ENCODE measurements around the gene ABCC8. TPM values are rescaled to one million over a fixed set of nuclear protein-coding genes. Genes with fewer than 3 reads are reported as not detected.
A peak's percentile ranks its signal among the peaks of the same experiment; 100 is the strongest.

ABCC8 gene
- total and polyA plus RNA-seq, 2 of the 8 experiments (the other 6 are each of a cell fraction or from before 2014, with no cell fraction given): 3.7 to 4.9 TPM

GRCh38 chr11:17387811-17388210 is 88.8 kb downstream of the ABCC8 start:
- no peak for FAIRE-seq
- H3K4me2 ChIP-seq (ENCODE audit: insufficient read depth in 1 of 2, low read depth in 2 of 2, low read length in 2 of 2): no peak overlapping the region; a peak in 1 of 4 replicates
- CTCF ChIA-PET (ENCODE audit: partially characterized antibody): interaction anchor here (0.7 to 38.8 kb wide), 9 partner anchors 8 to 184 kb away, joined by 3 to 1414 read pairs (median 5); partner anchors contain the start of gene ABCC8

More at GRCh38 chr11:17387811-17388210, 88.8 kb downstream of the ABCC8 start:
- Histone ChIP-seq H2BK5ac (ENCODE audit: low read depth, low read length) (0 out of 2 replicates have a peak overlapping the region, but pooled peaks have one; percentile 24), H3K23me2 (ENCODE audit: low read depth, low read length) (no peaks in the 10 kb centered on the region), H3K9ac (replicated peaks in 1 of 4; ENCODE audit: extremely low read depth in 1 of 4, low read depth in 3 of 4, low read length in 3 of 4) (no peak overlapping the region), H2AK5ac (ENCODE audit: low read depth, low read length) (peak overlapping the region; percentile 55), H2BK20ac (ENCODE audit: low read length) (no peak overlapping the region), H3K56ac (replicated peaks; ENCODE audit: insufficient read length, low read depth, low read length) (no peak overlapping the region), H3K14ac (ENCODE audit: insufficient read length) (no peak overlapping the region), H2BK120ac (replicated peaks; ENCODE audit: low read depth, low read length) (no peak overlapping the region), H3K4me1 (replicated peaks in 1 of 4; ENCODE audit: control insufficient read depth in 3 of 4, insufficient read depth in 4 of 4, low read length in 3 of 4) (peaks cover 0 to 12% (median 2%) of the 10 kb centered on the region in 4 experiments; a peak in 3 of 7 replicates), H3K9me3 (ENCODE audit: insufficient read depth in 2 of 2, low read depth in 1 of 2, low read length in 1 of 2) (no peaks in the 10 kb centered on the region), H3K23ac (ENCODE audit: insufficient read length) (no peak overlapping the region), H2AFZ (ENCODE audit: low read length) (no peak overlapping the region), H3K79me1 (ENCODE audit: low read depth, low read length) (no peaks in the 10 kb centered on the region; the same call in 1 of the 2 replicates), H3K18ac (ENCODE audit: extremely low read depth, low read length) (no peak overlapping the region), H4K5ac (ENCODE audit: insufficient read length, low read depth, low read length) (no peak overlapping the region), H3K27me3 (replicated peaks in 1 of 4; ENCODE audit: control insufficient read depth in 3 of 4, extremely low read depth in 1 of 4, insufficient read depth in 3 of 4, low read length in 3 of 4) (peaks cover 0 to 7% (median 0%) of the 10 kb centered on the region in 4 experiments; a peak in 4 of 7 replicates), H3K4ac (replicated peaks; ENCODE audit: insufficient read length, low read depth, low read length) (no peak overlapping the region), H2BK15ac (ENCODE audit: low read length) (no peak overlapping the region), H3K27ac (ENCODE audit: low read depth, low read length) (no peak overlapping the region), H4K20me1 (replicated peaks in 1 of 2; ENCODE audit: control insufficient read depth in 1 of 2, insufficient read depth in 2 of 2, low read length in 2 of 2) (peaks cover 0 to 3% of the 10 kb centered on the region in 2 experiments), H3K4me3 (ENCODE audit: extremely low read depth in 1 of 4, insufficient read depth in 2 of 4, low read depth in 3 of 4, low read length in 4 of 4) (no peak overlapping the region), H3K36me3 (ENCODE audit: control insufficient read depth in 2 of 4, insufficient read depth in 4 of 4, low read length in 3 of 4) (no peaks in the 10 kb centered on the region), H4K8ac (ENCODE audit: extremely low read depth, insufficient read depth, low read length) (peak overlapping the region; percentile 29; the same call in 1 of the 2 replicates), H4K91ac (replicated peaks; ENCODE audit: insufficient read length, low read length) (no peak overlapping the region), H3K79me2 (ENCODE audit: control insufficient read depth in 1 of 2, insufficient read depth in 2 of 2, low read length in 2 of 2) (no peaks in the 10 kb centered on the region), H2BK12ac (ENCODE audit: low read depth, low read length) (peak overlapping the region; percentile 80; the same call in 1 of the 2 replicates)
- no peak for DNase-seq (ENCODE audit: low read depth in 1 of 2, low spot score in 2 of 2)
- WGBS, 2 experiments (ENCODE audit: extremely low coverage in 1 of 2, insufficient coverage in 1 of 2, insufficient read length in 1 of 2, insufficient replicate concordance in 2 of 2, low coverage in 1 of 2, low lambda C conversion rate in 2 of 2, missing lambda C conversion rate in 1 of 2): 93% methylated on average over 20 of the region's 20 CpGs; no CpG with 5 or more reads in 1 of the 2 experiments
- POLR2A ChIA-PET (ENCODE audit: partially characterized antibody): no interaction called here
